Non-pigmented ciliary epithelial cell (primary cell): Measurements from ENCODE around the gene PWP2.
"Not testable (repeated sequence)": the region's sequence is repeated elsewhere in the genome, so short reads cannot be mapped to it uniquely, and the experiment has no call there.

Source experiments
- DNase-seq: peaks from one replicate; pipeline ENCODE4 v3.0.0-alpha.2; 2010; ENCODE audit warnings: low read depth

The PWP2 gene

DNA sequence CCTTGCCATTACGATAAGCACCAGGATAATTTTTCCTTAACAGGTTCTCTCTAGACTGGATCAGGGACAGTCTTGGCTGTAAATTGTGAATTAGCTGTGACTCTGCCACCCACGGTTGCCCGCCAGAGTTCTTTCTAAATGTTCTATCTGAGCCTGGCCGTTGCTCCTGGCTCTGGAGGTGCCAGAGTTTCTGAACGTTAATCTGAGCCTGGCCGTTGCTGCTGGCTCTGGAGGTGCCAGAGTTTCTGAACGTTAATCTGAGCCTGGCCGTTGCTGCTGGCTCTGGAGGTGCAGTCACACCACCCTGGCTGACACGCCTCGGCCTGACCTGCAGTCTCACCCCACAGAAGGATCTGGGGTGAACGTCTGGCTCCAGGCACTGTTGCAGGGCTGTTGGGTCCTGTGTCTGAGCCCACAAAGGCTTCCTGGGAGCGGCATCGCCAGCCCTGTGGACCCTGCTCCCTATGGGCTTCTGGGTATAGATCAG, 56.0 kb downstream of the PWP2 start:
- DNase-seq, result not testable (repeated sequence)

- not testable (repeated sequence) for DNase-seq
These were observed 58.7 kb downstream of the PWP2 start for GRCh38 chr21:44165933-44166332.

DNA sequence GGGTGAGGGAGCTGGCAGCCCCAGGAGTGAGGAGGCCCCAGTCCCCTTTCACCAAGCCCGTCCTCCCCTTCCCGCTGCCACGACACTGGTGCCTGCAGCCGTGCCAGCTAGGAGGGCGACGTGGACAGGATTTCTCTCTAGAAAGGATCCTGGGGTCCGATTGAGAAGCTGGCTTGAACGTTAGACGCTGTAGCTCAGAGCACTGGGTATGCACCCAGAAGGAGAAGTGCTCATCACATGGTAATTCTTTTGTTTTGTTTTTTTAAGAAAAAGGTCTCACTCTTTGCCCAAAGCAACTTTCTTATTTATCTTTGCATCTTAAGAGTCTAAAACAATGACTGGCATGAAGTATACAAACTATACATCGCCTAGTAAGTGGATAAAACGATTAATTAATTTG, 60.3 kb downstream of the PWP2 start:
- not testable (repeated sequence) for DNase-seq

DNA sequence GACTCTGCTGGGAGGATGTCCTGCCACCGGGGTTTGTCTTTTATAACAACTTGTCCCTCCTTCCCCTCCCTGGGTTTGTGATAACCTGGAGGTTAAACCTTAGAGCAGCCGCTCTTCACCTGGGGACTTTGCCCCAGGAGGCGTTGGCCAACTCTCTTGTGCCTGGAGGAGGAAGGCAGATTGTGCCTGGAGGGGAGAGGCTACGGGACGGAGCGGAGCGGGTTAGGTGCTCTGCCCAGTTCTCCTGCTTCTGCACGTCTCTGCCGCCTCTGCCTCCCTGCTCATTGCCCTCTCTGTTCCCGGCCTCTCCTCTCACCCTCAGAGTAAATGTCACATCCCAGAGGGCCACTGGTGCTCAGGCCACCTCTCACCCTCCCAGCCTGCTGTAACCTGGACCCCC, 63.1 kb downstream of the PWP2 start:
- not testable (repeated sequence) for DNase-seq

DNA sequence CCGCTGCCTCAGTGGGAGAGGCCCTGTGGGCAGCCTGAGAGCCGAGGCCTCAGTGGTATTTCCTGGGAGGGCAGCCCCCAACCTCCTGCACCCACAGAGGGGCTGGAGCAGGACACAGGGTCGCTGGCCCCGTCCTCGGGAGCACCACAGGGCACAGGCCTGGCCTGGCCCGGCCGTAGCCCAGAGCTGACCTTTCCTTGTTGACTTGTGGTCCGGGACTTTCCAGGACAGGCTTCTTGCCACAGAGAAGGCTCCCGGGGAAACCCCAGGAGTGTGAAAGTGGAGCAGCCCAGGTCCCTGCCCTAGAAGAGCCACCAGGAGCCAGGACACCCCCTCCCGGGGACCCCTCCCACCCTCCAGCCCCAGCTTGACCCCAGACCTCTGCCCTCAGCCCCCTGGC, 63.7 kb downstream of the PWP2 start:
- DNase-seq, result not testable (repeated sequence)

GRCh38 chr21:44171962-44172572, 64.9 kb downstream of the PWP2 start:
- not testable (repeated sequence) for DNase-seq

- DNase-seq, result not testable (repeated sequence)
These were observed 65.5 kb downstream of the PWP2 start for GRCh38 chr21:44172741-44173140.

- not testable (repeated sequence) for DNase-seq
These were observed 68.0 kb downstream of the PWP2 start for GRCh38 chr21:44175189-44175588.

GRCh38 chr21:44176127-44176526, 68.9 kb downstream of the PWP2 start:
- not testable (repeated sequence) for DNase-seq
